Ishikawa (cell line): ENCODE data around the gene ZC2HC1C.

Source experiments
- CEBPB ChIP-seq: IDR thresholded peaks from 2 replicates; pipeline ENCODE4 v1.6.1; 2012
- CREB1 ChIP-seq: IDR thresholded peaks from 2 replicates; pipeline ENCODE4 v1.6.1; 2012; ENCODE audit warnings: low read depth
- EGR1 ChIP-seq: IDR thresholded peaks from 2 replicates; pipeline ENCODE4 v1.6.1; 2012
- EP300 ChIP-seq: IDR thresholded peaks from 2 replicates; pipeline ENCODE4 v1.6.1; 2012; ENCODE audit warnings: borderline replicate concordance
- FOXM1 ChIP-seq: IDR thresholded peaks from 2 replicates; pipeline ENCODE4 v1.6.1; 2012; ENCODE audit warnings: low read depth, borderline replicate concordance
- NFIC ChIP-seq: IDR thresholded peaks from 2 replicates; pipeline ENCODE4 v1.6.1; 2012
- RAD21 ChIP-seq: IDR thresholded peaks from 2 replicates; pipeline ENCODE4 v1.6.1; 2012; ENCODE audit warnings: low read depth
- TAF1 ChIP-seq: IDR thresholded peaks from 2 replicates; pipeline ENCODE4 v1.6.1; 2012; ENCODE audit warnings: low read depth, mild to moderate bottlenecking
- TCF12 ChIP-seq: IDR thresholded peaks from 2 replicates; pipeline ENCODE4 v1.6.1; 2012; ENCODE audit warnings: low read depth
- USF1 ChIP-seq: IDR thresholded peaks from 2 replicates; pipeline ENCODE4 v1.6.1; 2012
- YY1 ChIP-seq: IDR thresholded peaks from 2 replicates; pipeline ENCODE4 v1.6.1; 2012; ENCODE audit warnings: low read depth
- ZBTB7A ChIP-seq: IDR thresholded peaks from 2 replicates; pipeline ENCODE4 v1.6.1; 2012; ENCODE audit warnings: low read depth
- TF ChIP-seq, protein P1 (sequence below): IDR thresholded peaks from 2 replicates; pipeline ENCODE4 v1.6.1; 2012; ENCODE audit warnings: low read depth, mild to moderate bottlenecking
- TF ChIP-seq, protein P2 (sequence below): IDR thresholded peaks from 2 replicates; pipeline ENCODE4 v1.6.1; 2012

The ZC2HC1C gene

GRCh38 chr14:75119056-75119455 is 49.6 kb downstream of the ZC2HC1C start:
- TF ChIP-seq NFIC (no peak), FOXM1 (no peak), RAD21 (no peak), YY1 (no peak), USF1 (no peak), TAF1 (no peak), CEBPB (no peak), TCF12 (no peak)
- TF ChIP-seq, protein P1, sequence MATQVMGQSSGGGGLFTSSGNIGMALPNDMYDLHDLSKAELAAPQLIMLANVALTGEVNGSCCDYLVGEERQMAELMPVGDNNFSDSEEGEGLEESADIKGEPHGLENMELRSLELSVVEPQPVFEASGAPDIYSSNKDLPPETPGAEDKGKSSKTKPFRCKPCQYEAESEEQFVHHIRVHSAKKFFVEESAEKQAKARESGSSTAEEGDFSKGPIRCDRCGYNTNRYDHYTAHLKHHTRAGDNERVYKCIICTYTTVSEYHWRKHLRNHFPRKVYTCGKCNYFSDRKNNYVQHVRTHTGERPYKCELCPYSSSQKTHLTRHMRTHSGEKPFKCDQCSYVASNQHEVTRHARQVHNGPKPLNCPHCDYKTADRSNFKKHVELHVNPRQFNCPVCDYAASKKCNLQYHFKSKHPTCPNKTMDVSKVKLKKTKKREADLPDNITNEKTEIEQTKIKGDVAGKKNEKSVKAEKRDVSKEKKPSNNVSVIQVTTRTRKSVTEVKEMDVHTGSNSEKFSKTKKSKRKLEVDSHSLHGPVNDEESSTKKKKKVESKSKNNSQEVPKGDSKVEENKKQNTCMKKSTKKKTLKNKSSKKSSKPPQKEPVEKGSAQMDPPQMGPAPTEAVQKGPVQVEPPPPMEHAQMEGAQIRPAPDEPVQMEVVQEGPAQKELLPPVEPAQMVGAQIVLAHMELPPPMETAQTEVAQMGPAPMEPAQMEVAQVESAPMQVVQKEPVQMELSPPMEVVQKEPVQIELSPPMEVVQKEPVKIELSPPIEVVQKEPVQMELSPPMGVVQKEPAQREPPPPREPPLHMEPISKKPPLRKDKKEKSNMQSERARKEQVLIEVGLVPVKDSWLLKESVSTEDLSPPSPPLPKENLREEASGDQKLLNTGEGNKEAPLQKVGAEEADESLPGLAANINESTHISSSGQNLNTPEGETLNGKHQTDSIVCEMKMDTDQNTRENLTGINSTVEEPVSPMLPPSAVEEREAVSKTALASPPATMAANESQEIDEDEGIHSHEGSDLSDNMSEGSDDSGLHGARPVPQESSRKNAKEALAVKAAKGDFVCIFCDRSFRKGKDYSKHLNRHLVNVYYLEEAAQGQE = no peak

DNA sequence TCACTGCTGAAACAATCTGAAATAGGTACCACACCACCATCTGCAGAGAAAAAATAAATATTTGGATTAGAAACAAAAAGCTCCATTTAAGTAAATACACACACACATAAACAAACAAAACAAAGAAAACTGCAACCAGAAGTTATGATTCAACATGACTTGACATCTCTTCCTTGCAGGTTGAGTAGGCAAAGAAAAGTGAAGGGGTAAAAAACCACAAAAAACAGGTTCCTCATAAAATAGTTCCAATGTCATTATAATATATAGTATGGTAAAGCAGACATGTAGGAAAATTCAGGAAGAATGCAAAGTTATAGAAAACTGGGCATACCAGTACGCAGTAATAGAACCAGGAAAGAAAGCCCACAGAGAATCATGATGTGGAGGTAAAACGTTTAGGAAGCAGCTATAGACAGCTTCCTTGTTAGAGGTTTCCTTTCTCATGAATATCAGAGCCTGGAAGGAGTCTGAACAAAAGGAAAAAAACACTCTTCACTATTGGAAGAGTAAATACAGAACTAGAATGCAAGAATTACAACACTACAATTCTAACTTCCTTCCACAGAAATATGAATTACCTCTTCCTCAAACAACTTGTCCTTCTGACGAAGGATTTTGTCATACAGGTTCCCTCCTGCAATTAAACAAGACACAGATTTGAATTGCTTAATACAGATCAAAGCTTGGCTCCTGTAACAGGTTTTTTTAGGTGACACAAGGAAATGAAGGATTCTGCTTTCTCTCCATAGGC is 51.3 kb downstream of the ZC2HC1C start:
- TF ChIP-seq YY1 (no peak), EGR1 (no peak), CREB1 (no peak), USF1 (no peak), FOXM1 (no peak), ZBTB7A (no peak), TAF1 (no peak)
- TF ChIP-seq, protein P2, sequence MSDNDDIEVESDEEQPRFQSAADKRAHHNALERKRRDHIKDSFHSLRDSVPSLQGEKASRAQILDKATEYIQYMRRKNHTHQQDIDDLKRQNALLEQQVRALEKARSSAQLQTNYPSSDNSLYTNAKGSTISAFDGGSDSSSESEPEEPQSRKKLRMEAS = no peak

- no peak for TF ChIP-seq YY1
- TF ChIP-seq, protein P1 = no peak
- no peak for TF ChIP-seq ZBTB7A
- TF ChIP-seq CREB1 = no peak
- no peak for TF ChIP-seq TCF12
- TF ChIP-seq RAD21 = no peak
- TF ChIP-seq EP300 = no peak
Measured at GRCh38 chr14:75121552-75121951, 52.1 kb downstream of the ZC2HC1C start.

- TF ChIP-seq, protein P2 = no peak
- TF ChIP-seq ZBTB7A = no peak
Measured at GRCh38 chr14:75123991-75124390, 54.5 kb downstream of the ZC2HC1C start.

GRCh38 chr14:75125617-75126016 is 56.2 kb downstream of the ZC2HC1C start:
- TF ChIP-seq CREB1 (no peak), FOXM1 (no peak)

- TF ChIP-seq RAD21 (no peak), FOXM1 (no peak), ZBTB7A (no peak), CEBPB (no peak), NFIC (no peak), EGR1 (no peak), TAF1 (no peak), CREB1 (no peak), USF1 (no peak), TCF12 (no peak)
- TF ChIP-seq, protein P1 = no peak
Measured at GRCh38 chr14:75126121-75126544, 56.7 kb downstream of the ZC2HC1C start.
